Peyer's patch (tissue), 4 donors: ENCODE measurements around the gene PLPP2.

Experiments
- POLR2A ChIP-seq, 2 donors: fragments of 450-650 bp; IDR thresholded peaks; one replicate each; pipeline ENCODE4 v1.5.1; 2017; ENCODE audit warnings: antibody characterized with exemption in 2 of 2, mild to moderate bottlenecking in 2 of 2, moderate library complexity in 2 of 2
- TF ChIP-seq, protein P1 (sequence below), 6 experiments: fragments of 450-650 bp in 4 of 6; fragments of 200-600 bp in 2 of 6; sonication (generic) in 1 of 6; IDR thresholded peaks; one replicate each; pipeline ENCODE4 v1.5.1; 2017 to 2019; ENCODE audit warnings: antibody characterized with exemption in 6 of 6, mild to moderate bottlenecking in 3 of 6, moderate library complexity in 1 of 6

DNA sequence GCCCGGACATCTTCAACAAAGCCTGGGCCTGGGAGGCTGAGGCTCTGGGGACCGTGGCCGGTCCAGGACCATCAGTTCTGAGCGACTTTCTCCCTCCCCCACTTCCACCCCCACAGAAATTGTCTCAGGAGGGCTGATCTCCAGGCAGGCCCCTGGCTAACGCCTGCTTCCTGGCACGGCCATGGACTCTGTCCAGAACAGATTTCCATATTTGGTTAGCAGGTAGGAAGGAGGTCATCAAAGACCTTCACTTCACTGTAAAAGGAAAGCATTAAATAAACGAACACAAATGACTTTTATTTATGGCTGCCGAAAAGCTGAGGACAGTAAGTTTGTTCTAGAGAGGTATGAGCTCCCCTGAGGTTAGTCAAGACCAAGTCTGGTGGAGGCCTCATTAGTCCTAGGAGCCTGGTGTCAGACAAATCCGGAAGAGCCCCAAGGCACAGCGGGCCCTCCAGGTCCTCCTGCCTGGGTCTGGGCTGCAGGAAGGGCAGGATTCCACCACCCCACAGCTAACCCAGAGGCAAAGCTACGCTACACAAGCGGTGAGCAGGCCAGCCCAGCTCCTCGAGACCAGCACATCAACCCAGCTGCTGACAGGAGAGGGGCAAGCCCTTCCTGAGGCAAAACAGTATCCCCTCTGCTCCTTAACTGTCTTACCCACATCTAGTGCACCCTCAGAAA lies 4.6 kb upstream of the PLPP2 start:
- TF ChIP-seq, protein P1, sequence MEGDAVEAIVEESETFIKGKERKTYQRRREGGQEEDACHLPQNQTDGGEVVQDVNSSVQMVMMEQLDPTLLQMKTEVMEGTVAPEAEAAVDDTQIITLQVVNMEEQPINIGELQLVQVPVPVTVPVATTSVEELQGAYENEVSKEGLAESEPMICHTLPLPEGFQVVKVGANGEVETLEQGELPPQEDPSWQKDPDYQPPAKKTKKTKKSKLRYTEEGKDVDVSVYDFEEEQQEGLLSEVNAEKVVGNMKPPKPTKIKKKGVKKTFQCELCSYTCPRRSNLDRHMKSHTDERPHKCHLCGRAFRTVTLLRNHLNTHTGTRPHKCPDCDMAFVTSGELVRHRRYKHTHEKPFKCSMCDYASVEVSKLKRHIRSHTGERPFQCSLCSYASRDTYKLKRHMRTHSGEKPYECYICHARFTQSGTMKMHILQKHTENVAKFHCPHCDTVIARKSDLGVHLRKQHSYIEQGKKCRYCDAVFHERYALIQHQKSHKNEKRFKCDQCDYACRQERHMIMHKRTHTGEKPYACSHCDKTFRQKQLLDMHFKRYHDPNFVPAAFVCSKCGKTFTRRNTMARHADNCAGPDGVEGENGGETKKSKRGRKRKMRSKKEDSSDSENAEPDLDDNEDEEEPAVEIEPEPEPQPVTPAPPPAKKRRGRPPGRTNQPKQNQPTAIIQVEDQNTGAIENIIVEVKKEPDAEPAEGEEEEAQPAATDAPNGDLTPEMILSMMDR (IDR thresholded peaks at IDR 0.05), result no peak
- TF ChIP-seq POLR2A (IDR thresholded peaks at IDR 0.05), result no peak
